Gastroesophageal sphincter (tissue), 3 donors: ENCODE measurements around the gene CROCC2.

Source experiments
- CTCF ChIP-seq, 4 experiments: fragments of 200-600 bp in 2 of 4; fragments of 450-650 bp in 2 of 4; sonication (generic) in 1 of 4; IDR thresholded peaks; one replicate each; pipeline ENCODE4 v1.5.1; 2017 to 2019; ENCODE audit warnings: antibody characterized with exemption in 4 of 4, mild to moderate bottlenecking in 2 of 4, moderate library complexity in 2 of 4
- EP300 ChIP-seq: sonication (generic); formaldehyde crosslinking; IDR thresholded peaks from one replicate; pipeline ENCODE4 v1.6.1; 2017; ENCODE audit warnings: antibody characterized with exemption, mild to moderate bottlenecking
- POLR2AphosphoS5 ChIP-seq: sonication (generic); formaldehyde crosslinking; IDR thresholded peaks from one replicate; pipeline ENCODE4 v1.6.1; 2017; ENCODE audit warnings: antibody characterized with exemption

- TF ChIP-seq EP300: no peak
- no peak for TF ChIP-seq CTCF (IDR thresholded peaks at IDR 0.05)
- no peak for TF ChIP-seq POLR2AphosphoS5
Measured at GRCh38 chr2:241036397-241036963, 130.3 kb downstream of the CROCC2 start.
